HepG2 (cell line): ENCODE measurements around the gene INO80B. TPM values are rescaled to one million over a fixed set of nuclear protein-coding genes. Genes with fewer than 3 reads are reported as not detected.
A peak's percentile ranks its signal among the peaks of the same experiment; 100 is the strongest.

Experiments used
- ARID5B ChIP-seq: IDR thresholded peaks from 2 replicates; pipeline ENCODE4 v1.4.0; 2020; ENCODE audit warnings: mild to moderate bottlenecking, missing genetic modification reagents
- MEF2D ChIP-seq: sonication (generic); formaldehyde crosslinking; IDR thresholded peaks from 2 replicates; pipeline ENCODE4 v1.5.1; 2020; ENCODE audit warnings: mild to moderate bottlenecking, missing genetic modification reagents
- NCOA1 ChIP-seq: sonication (generic); formaldehyde crosslinking; IDR thresholded peaks from 2 replicates; pipeline ENCODE4 v1.9.0; 2021; ENCODE audit warnings: missing genetic modification reagents
- NFIC ChIP-seq: IDR thresholded peaks from 2 replicates; pipeline ENCODE4 v1.6.1; 2012; ENCODE audit warnings: mild to moderate bottlenecking, low read length, inconsistent platforms
- PAXIP1 ChIP-seq: sonication (generic); formaldehyde crosslinking; conservative IDR thresholded peaks from 2 replicates; pipeline ENCODE4 v1.4.0; 2020; ENCODE audit warnings: mild to moderate bottlenecking, missing genetic modification reagents, moderate library complexity
- PHF21A ChIP-seq: sonication (generic); formaldehyde crosslinking; IDR thresholded peaks from 2 replicates; pipeline ENCODE4 v1.5.0; 2020; ENCODE audit warnings: mild to moderate bottlenecking, missing genetic modification reagents
- REL ChIP-seq: sonication (generic); formaldehyde crosslinking; conservative IDR thresholded peaks from 2 replicates; pipeline ENCODE4 v1.8.0; 2022; ENCODE audit warnings: mild to moderate bottlenecking, missing genetic modification reagents, moderate library complexity
- TBP ChIP-seq: sonication (generic); formaldehyde crosslinking; IDR thresholded peaks from 2 replicates; pipeline ENCODE4 v1.5.0; 2020; ENCODE audit warnings: missing genetic modification reagents
- ZFP91 ChIP-seq: sonication (generic); formaldehyde crosslinking; IDR thresholded peaks from 2 replicates; pipeline ENCODE4 v1.9.0; 2022; ENCODE audit warnings: missing genetic modification reagents, mild to moderate bottlenecking, borderline replicate concordance
- ZNF12 ChIP-seq: sonication (generic); formaldehyde crosslinking; IDR thresholded peaks from 2 replicates; pipeline ENCODE4 v1.5.0; 2020; ENCODE audit warnings: missing genetic modification reagents
- ZNF205 ChIP-seq: IDR thresholded peaks from 2 replicates; pipeline ENCODE4 v1.6.1; 2018; ENCODE audit warnings: missing biosample characterization, missing genetic modification reagents
- ZNF207 ChIP-seq: fragments of 450-650 bp; IDR thresholded peaks from 2 replicates; pipeline ENCODE4 v1.6.1; 2016; ENCODE audit warnings: antibody characterized with exemption, borderline replicate concordance
- ZNF510 ChIP-seq: sonication (generic); formaldehyde crosslinking; IDR thresholded peaks from 2 replicates; pipeline ENCODE4 v1.4.0; 2020; ENCODE audit warnings: low read depth, mild to moderate bottlenecking, missing genetic modification reagents
- ZNF513 ChIP-seq: sonication (generic); formaldehyde crosslinking; conservative IDR thresholded peaks from 2 replicates; pipeline ENCODE4 v1.5.0; 2020; ENCODE audit warnings: missing genetic modification reagents
- ZNF724P ChIP-seq: sonication (generic); formaldehyde crosslinking; IDR thresholded peaks from 2 replicates; pipeline ENCODE4 v1.8.0; 2022; ENCODE audit warnings: missing genetic modification reagents, borderline replicate concordance
- ZNF800 ChIP-seq: sonication (generic); formaldehyde crosslinking; IDR thresholded peaks from 2 replicates; pipeline ENCODE4 v1.4.0; 2020; ENCODE audit warnings: missing genetic modification reagents
- polyA plus RNA-seq, 8 experiments: library from polyadenylated mRNA; depleted of rRNA in 3 of 8; stranded (reverse) in 7 of 8; unstranded in 1 of 8; fragments of >200 nt; fragmentation: Illumina TruSeq in 4 of 8; extraction: Trizol in 4 of 8; gene quantifications; 2 replicates each; pipeline versions ENCODE4 v1.2.1 to v1.2.3, GENCODE V29; 2011 to 2016; ENCODE audit warnings: low read depth in 4 of 8, missing spikeins in 1 of 8, mixed read lengths in 1 of 8; ENCODE audit not compliant: insufficient read depth in 1 of 8
- total RNA-seq, 5 experiments: library from RNA; depleted of rRNA; stranded (reverse); fragments of >200 nt; fragmentation: Illumina TruSeq; extraction: Trizol; gene quantifications; 2 replicates each; pipeline ENCODE4 v1.2.3, GENCODE V29; 2016; ENCODE audit warnings: low read depth in 1 of 5

INO80B gene
- total and polyA plus RNA-seq, 2 of the 13 experiments (the other 11 are each of a cell fraction or from before 2014, with no cell fraction given) = 6.2 to 14.5 TPM

GRCh38 chr2:74497777-74498499 is 43.1 kb downstream of the INO80B start (continued):
- TF ChIP-seq ARID5B (CRISPR knock-in tag) = no peak; the same call in 1 of the 2 replicates
- no peak for TF ChIP-seq NFIC
- TF ChIP-seq REL (CRISPR knock-in tag) = no peak
- no peak for TF ChIP-seq ZNF12 (CRISPR knock-in tag)
- 0 out of 2 replicates have a peak, but pooled peaks have one; percentile 21 for TF ChIP-seq PHF21A (CRISPR knock-in tag)
- no peak for TF ChIP-seq TBP (CRISPR knock-in tag)
- peak; percentile 54; the same call in 1 of the 2 replicates for TF ChIP-seq ZFP91
- no peak for TF ChIP-seq ZNF207
- no peak for TF ChIP-seq ZNF205 (CRISPR knock-in tag)
- TF ChIP-seq ZNF513 (CRISPR knock-in tag) = no peak
- TF ChIP-seq NCOA1 = no peak; the same call in 1 of the 2 replicates
- peak; percentile 83; the same call in 1 of the 2 replicates for TF ChIP-seq ZNF724P (CRISPR knock-in tag)
- no peak for TF ChIP-seq ZNF510 (CRISPR knock-in tag)
- peak; percentile 86 for TF ChIP-seq ZNF800 (CRISPR knock-in tag)
- 0 out of 2 replicates have a peak, but pooled peaks have one; percentile 22 for TF ChIP-seq MEF2D (CRISPR knock-in tag)
- no peak for TF ChIP-seq PAXIP1 (CRISPR knock-in tag)
